Inflammatory macrophage (primary cell): ENCODE results near the gene C6orf132.

ENCODE experiments used
- DNase-seq, 2 donors: peaks; one replicate each; pipeline ENCODE4 v3.0.0-alpha.2; 2020 to 2022

Gene C6orf132

DNA sequence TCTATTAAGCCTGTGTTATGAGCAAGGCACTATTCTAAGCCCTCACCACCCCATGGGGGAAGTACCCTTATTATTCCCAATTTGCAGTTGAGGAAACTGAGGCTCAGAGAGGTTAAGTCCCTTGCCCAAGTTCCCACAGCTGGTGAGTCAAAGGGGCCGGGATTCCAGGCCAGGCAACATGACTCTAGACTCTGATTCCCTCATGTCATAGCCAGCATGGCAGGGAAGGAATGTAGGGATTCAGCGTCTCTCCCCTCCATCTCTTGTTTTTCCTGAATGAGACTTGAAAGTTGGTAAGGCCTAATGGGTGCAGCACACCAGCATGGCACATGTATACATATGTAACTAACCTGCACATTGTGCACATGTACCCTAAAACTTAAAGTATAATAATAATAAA is 6.7 kb downstream of the C6orf132 start:
- no peak for DNase-seq

DNA sequence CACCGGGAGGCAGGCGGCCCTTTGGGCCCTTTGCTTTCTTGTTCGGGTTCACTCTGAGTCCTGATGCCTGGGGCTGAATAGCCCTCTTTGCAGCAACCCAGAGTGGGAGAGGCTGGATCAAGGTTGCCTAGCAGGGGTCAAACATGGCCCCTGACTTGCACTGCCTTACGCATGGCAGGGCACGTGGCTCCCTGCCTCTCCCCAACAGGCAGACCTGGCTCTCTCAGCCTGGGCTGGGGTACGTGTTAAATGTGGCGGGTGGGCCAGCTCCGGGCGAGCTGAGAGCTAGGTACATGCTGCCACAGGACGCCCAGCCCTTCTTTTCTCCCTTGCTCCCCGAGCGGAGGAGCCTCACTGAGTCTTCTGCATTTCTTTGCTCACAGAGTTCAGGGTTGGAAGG is 7.3 kb downstream of the C6orf132 start:
- DNase-seq, result no peak

DNA sequence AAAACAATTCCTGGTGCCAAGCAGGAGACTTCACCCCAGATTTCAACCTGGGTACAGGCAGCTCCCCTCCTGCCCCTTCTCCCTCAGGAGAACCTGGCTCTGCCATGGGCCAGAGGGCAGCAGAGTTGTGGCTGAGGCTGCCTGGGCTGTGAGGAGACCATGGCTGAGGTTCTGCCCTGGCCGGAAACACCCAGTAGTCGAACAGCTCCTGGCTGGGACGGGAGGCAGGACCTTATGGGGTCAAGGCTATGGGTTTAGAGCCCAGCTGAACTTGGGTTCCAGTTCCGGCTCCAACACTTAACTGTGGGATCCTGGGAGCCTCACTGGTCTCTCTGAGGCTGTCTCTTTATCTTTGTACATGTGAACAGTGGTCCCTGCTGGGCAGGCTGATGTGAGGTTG is 8.5 kb downstream of the C6orf132 start:
- DNase-seq, result no peak

DNA sequence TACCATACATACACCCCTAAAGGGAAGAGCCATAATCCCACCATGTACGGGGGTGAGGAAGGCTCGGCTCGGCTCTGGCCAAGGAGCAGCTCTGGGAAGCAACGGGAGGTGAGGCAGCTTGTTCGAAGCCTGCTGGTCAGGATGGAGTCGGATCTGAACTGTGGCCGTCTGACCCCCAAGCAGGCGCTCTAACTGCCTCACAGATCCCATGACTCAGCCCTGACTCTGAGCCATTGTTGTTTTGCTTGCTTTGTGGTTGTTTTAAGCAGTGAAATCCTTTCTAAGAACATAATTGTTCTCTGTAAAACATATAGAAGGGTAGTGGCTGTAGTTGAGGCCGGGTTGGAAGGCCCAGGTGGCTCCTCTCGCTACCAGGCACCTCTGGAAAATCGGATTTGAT is 10.9 kb downstream of the C6orf132 start:
- no peak for DNase-seq

DNA sequence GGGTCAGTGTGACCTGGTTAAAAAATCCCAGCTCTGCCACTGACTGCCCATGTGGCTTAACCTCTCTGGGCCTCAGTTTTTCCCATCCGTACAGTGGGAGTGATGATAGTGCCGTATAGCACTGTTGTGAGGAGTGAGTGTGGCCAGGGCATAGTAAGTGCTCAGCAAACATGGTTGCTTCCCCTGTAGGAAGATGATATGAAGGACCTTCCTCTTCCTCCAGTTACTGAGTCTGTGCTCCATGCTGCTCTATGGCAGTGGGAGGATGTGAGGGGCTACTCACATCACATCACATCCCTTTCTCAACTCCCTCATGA is 13.1 kb downstream of the C6orf132 start:
- no peak for DNase-seq

DNA sequence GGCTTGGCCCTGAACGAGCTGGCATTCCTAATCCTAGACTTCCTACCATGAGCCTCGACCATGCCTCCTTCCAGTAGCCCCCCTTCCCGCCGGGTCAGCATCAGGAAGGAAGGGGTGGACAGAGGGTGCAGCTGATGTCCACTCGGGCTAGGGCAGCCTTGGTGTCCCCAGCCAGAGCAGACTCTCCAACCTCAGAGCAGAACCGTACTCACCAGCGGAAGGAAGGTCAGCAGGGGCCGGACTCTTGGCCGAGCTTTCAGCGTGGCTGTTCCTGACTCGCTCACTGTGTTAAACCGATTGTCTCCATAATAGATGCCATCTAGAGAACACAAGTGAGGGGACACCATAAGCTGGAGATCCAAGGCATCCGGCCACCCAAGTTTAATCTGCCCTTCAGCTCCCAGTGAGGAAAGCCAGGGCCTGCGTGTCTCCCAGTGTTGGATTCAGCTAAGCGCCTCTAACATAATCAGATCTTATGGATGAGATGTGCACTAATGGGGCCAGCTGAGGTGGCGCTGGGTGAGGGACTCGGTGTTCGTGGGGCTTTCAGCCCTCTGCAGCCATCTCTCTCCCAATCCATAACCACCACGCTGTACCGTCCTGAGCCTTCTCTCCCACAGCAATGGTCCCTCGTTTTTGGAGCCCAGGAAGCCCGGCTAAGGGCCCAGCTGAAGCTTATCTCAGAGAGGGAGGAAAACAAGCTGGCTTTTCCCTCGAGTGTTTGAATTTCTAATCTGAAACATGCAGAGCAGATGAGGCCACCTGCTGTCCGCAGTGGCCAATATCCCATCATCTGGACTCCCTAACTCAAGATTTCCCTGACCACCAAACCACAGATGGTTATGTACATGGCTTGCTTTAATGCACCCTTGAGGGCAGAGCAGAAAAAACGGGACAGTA is 13.7 kb downstream of the C6orf132 start:
- DNase-seq, result no peak

DNA sequence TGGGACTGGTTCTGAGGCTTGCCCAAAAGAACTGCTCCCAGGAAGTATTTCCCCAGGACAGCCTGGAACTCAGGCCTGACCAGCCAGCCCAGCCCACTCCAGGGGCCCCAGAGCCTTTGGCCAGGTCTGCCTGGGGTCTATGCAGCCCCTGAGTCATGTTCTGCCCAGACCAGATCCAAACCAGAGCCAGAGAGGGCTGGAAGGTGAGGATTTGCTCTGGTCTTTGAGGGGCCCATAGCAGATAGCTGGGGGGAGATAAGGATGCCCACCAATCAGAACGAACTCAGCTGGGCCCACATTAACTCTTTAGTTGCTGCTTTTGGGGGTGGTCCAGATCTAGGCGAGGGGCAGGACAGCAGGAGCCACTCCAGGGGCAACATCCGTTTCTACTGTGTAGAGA is 16.8 kb downstream of the C6orf132 start:
- DNase-seq, result no peak

DNA sequence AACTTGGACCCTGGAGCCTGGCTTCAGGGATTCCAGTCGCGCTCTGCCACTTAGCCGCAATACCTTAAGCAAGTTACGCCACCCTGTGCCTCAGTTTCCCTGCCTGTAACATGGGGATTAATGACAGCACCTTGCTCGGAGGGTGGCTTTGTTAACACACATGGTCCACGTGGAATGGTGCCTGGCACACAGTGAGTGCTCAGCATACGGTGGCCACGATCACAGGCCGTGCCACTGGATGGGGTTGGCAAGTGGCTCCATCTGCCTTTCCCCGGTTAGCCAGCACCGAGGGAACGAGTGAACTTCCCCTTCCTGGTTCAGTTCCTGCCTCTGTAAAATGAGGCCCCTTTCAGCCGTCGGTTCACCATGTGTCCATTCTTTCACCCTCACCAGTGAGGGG is 17.2 kb downstream of the C6orf132 start:
- DNase-seq, result peak; percentile 18 to 31

DNA sequence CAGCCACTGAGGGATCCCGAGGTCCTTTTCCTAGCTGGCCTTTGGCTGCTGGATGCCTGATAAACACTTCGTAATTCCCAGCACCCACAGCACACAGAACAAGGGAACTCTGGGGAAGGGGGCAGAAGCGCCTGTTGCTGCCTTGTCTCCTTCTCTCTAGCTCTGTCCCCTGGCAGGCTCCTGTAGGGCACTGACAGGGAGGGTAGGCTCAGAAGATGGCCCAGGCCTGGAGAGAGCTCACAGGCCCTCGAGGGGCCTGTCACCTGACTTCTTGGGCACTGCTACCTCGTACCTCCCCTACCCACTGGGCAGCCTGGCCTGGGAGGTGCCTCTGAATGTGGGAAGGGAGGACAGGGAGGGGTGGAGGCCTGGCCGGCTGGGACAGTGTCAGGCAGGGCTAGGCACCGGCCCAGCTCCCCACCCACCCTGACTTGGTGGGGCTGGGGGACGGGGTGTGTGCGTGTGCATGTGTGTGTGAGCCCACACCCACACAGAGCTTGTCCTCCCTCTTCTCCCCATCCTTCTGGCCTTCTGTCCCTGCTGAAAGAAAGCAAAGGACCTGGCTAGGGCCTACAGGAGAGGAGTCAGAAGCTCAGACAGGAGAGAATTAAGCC is 18.1 kb downstream of the C6orf132 start:
- DNase-seq, result no peak

DNA sequence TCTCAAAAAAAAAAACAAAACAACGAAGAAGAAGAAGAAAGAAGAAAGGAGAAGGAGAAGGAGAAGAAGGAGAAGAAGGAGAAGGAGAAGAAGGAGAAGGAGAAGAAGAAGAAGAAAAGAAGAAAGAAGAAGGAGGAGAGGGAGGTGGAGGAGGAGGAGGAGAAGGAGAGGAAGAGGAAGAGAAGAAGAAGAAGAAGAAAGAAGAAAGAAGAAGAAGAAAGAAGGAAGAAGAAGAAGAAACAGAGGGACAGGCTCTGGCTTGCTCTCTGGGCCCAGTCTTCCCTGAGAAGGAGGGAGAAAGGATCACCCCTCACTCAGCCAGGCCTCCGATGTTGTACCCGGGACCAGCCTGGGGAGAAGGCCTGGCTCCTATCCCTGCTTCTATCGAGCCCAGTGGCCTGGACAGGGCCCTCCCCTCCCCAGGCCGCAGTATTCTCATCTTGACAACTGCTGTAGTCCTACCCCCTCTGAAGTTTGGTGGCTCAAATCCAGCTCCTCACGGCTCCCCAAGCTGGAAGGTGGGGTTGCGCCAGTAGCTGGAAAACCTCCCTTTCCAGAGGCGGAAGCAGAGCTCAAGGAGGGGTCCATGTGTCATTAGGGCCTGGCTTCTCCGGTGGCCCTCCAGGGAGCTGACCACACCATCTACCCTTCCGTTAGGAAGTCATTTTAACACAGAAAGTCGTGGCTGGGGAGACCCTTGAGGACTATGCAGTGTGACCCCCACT is 18.9 kb downstream of the C6orf132 start:
- no peak for DNase-seq

DNA sequence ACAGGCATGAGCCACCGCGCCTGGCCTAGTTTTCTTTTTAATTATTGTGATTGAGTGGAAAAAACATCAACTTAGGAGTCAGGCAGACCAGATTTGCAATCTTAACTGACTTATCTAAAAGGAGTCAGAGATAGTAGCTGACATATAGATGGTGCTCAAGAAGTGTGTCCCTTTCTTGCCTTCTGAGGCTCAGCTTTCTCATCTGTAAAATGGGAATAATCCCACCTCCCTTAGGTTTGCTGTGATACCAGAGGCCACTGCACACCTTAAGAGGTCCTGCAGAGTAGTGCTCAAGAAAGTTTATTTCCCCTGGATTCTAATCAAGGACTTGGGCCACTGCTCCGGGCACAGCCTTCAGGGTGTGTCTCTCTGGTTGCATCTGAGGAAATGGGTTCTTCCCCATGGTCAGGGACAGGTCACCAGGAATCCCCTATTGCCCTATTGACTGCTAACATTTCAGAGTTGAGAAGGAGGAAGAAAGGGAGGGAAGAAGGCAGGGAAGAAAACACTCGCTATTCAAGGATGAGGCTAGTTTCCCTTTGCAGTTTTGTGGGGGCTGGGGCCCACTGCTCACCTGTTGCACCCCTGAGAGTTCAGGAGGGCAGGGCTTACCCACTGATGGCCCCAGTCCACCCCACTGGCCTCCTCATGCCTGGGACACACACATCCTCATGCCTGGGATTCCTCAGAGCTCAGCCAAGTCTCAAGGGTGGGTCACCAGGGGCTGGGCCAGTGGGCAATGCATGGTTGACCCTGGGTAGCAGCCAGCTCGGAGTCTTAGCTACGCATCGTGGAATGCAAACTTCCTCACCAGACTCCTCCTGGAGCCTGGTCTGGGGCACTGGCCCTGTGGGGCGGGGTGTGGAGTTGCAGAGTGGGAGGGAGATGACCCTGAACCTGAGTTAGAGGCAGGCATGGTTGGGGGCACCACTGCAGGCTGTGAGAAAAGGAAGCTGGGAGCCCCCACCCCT is 21.2 kb downstream of the C6orf132 start:
- DNase-seq, result peak in 1 of 2 donors; percentile 16

DNA sequence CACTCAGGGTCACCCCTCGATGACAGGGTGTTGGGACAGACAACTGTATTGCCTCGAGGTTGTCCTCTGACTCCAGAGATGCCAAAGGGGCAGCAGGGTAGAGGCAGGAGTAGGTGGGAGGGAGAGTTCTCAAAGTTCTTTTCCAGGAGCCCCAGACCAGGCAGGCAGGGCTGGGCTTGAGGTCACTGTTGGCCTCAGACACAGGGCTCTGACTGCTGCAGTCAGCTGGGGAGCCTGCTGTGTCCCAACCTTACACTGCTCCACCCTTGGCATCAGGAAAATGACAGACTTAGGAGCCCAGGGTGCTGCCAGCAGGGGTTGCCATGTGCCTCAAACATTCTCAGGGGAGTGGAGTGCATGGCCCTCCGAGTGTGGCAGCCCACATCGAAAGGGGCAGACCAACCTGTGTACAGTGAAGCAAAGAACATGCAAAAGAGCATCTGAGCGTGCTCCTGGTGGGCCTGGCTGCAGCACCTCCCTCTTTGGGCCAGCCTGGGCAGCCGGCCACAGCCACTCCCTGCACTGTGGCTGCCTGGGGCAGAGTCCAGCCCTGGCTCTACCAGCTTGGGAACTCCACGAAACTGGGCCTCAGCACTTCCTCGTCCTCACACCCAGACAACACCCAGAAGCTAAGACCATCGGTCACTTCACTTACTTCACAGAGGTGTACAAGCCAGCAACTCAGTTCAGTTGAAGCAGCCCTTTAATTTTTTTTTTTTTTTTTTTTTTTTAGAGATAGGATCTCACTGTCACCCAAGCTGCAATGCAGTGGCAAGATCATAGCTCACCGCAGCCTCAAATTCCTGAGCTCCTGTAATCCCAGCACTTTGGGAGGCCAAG is 24.0 kb downstream of the C6orf132 start:
- no peak for DNase-seq

DNA sequence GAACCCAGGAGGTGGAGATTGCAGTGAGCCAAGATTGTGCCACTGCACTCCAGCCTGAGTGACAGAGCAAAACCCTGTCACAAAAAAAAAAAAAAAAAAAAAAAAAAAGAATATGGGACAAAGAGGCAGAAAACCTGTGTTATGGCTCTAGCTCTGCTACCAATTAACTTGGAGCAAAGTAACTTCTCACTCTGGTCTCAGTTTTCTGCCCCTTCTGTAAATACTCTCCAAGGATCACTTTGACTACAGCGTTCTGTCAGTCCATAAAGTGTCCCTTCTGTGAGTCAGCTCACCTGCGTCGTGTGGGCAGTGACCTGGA is 24.6 kb downstream of the C6orf132 start:
- no peak for DNase-seq

DNA sequence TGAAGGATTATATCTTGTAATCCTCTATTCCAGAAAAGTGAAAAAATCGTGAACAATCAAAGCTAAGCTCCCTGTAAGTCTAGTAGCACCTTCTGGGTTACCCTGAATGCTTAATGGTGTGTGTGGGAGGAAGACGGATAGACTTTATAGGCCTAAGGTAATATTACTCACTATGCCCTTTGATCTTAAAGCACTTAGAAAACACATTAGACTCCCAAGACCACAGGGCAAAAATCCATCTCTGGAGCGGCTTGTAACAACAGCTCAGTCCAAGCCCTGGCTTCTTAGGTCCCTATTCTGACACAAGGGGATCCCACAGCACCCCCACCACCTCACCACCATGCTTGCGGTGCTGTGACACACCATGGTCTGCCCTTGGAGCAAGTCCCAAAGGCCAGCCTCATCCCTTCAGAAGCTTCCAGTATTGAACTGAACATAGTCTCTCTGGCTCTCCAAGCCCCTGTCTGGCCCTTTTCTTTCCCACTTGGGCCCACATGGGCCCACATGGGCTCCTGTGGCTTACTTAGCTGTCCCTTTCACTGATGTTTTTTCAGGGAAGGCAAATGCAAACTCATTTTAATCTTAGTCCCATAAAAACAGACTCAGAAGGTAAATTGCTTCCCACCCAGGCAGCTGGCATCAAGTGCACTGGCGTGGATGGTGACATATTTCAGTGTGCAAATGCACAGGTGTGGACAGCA is 28.3 kb downstream of the C6orf132 start:
- no peak for DNase-seq

DNA sequence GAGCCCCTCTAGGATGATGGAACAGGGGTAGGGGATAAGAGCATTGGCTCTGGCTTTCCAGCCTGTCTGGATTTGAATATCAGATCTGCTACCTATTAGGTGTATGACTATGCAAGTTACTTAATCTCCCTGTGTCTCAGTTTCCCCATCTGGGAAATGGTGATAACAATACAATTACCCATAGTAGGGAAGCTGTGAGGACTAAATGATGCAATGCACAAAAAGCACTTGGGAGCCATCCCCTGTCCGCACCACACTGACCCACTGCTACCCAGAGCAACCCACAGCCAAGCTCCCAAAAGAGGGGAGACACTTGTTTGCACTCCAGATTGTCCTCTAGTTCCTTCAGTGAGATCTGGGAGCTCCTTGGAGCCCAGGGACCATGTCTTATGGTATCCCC is 30.1 kb downstream of the C6orf132 start:
- no peak for DNase-seq

DNA sequence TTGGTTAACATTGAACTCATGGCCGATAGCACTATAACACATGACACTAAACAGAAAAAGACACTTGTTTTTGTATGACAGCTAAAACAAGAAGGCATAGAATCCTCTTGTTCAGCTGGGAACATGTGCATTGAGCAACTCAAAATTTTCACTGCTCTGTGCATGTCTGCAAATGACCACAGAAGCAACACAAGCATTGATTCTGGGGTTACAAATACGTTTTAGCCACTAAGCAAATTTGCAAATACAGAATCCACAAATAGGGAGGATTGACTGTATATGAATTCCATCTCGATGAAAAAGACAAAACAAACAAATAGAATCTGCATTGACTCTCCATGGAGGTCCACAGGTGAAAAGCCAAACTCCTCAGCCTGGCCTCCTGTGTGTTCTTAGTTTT is 31.7 kb downstream of the C6orf132 start:
- no peak for DNase-seq

DNA sequence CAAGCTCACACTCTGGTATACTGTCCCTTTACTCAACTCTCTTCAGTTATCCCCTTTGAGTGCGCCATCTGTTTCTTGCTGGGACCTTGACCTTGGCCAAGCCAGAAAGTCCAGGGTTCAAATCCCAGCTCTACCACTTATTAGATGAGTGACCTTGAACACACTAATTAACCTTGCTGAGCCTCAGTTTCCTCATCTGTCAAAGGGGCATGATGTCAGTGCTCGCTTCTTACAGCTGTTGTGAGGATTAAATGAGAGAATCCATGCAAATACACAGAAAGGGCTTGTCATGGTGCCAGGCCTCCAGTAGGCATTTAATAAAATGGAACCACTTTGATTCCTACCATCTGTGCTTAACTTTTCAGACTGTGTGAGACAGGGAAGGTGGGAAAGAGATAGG is 34.3 kb downstream of the C6orf132 start:
- no peak for DNase-seq

DNA sequence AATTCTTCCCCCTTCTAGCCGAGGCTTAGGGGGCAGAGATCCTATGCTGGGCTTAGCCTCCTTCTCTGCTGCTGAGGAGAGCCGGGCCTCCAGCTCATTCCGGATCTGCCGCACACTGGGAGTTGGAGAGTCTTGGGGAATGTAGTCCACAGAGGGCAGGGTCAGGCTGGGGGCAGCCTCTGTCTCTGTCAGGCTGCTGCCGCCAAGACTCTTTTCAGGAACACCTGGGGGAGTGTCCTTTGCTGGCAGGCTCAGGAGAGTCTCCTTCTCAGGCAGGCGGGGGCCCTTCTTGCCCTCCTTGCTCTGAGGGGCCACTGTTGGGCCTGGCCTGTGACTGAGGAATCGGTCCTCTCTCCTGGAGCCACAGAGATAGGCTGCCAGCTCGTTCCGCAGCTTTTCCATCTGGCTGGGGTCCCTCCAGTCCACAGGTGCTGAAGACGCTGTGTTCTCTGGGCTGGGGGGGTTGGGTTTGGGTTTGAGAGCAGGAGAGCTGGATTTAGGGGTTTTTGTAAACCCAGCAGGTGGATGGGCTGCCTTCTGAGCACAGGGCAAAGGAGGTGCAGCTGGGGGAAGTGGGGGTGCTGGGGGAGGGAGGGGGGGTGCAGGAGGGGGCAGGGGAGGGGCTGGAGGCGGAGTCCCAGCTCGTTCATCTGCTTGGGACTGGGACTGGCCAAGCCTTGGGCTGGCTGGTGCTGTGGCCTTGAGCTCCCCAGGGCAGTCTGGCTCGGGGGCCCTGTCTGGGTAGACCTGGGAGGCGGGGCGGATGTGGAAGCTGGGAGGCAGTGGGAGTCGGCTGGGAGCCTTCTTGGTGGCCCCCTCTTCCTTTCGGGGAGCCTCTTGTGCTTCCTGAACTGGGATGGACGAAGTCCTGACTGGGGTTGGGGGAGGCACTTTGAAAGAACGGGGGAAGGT is 36.1 kb downstream of the C6orf132 start:
- no peak for DNase-seq

DNA sequence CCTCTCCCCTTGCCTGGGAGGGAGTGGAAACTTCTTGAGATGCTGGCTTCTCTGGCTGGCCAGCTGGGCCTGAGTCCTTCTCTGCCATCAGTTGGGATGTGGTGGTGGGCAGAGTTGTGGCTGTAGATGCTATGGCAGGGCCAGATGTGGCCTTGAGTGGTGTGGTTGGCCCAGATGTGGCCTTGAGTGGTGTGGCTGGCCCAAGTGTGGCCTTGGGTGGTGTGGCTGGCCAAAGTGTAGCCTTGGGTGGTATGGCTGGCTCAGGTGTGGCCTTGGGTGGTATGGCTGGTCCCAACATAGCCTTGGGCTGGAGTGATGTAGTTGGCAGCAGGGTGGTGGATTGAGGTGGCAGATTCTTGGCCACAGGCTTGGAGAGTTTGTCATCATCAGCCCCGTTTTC is 36.7 kb downstream of the C6orf132 start:
- DNase-seq, result no peak

DNA sequence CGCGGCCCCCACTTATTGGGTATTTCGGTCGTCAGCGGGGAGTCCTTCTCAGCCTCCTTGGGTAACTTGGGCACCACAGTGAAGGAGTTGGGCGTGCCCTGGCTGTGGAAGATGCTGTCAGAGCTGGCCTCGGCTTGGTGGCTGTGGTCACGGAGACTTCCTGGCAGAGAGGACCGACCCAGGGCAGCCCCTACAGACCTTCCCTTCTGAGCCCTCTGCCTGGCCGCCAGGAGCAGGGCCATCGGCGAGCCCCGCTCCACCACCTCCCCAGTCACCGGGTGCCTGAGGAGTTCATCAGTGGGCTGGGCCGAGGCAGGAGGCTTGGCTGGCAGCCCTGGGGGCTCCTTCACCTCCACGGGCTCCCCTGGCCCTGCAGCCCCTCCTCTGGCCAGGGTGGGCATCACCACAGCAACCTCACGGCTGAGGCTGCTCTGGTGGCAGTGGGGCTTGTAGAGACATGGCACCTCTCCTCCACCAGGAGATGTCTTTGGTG is 37.2 kb downstream of the C6orf132 start:
- DNase-seq, result no peak
